Nephron progenitor cell (in vitro differentiated cells): ENCODE results near the gene ZNF135.

Source experiments
- DNase-seq: peaks from one replicate; pipeline ENCODE4 v3.0.0; 2021
- H3K27ac Mint-ChIP-seq: 2 replicates; pipeline ENCODE4 v1.8.0; 2021; ENCODE audit warnings: mild to moderate bottlenecking, moderate library complexity, mixed read lengths
- H3K27me3 Mint-ChIP-seq: 2 replicates; pipeline ENCODE4 v1.8.0; 2021; ENCODE audit warnings: mild to moderate bottlenecking, low read depth, mixed read lengths; ENCODE audit not compliant: poor library complexity
- H3K36me3 Mint-ChIP-seq: 2 replicates; pipeline ENCODE4 v1.8.0; 2021; ENCODE audit warnings: low read depth, mixed read lengths
- H3K4me1 Mint-ChIP-seq: 2 replicates; pipeline ENCODE4 v1.8.0; 2021; ENCODE audit warnings: mixed read lengths
- H3K4me3 Mint-ChIP-seq: 2 replicates; pipeline ENCODE4 v1.8.0; 2021; ENCODE audit warnings: mild to moderate bottlenecking, moderate library complexity, mixed read lengths
- H3K9me3 Mint-ChIP-seq: 2 replicates; pipeline ENCODE4 v1.8.0; 2021; ENCODE audit warnings: mild to moderate bottlenecking, moderate library complexity, mixed read lengths
- TF ChIP-seq, protein P1 (sequence below): fragments of 200-600 bp; sonication (generic); IDR thresholded peaks from 2 replicates; pipeline ENCODE4 v1.5.0; 2021; ENCODE audit warnings: antibody characterized with exemption

The ZNF135 gene

GRCh38 chr19:58091251-58091995 is 32.3 kb downstream of the ZNF135 start:
- Mint-ChIP-seq H3K4me1 (no peaks in the 10 kb centered on the region), H3K9me3 (peaks cover 86% of the 10 kb centered on the region), H3K36me3 (peaks cover 94% of the 10 kb centered on the region), H3K27me3 (no peaks in the 10 kb centered on the region), H3K27ac (no peak overlapping the region), H3K4me3 (no peak overlapping the region)
- no peak for DNase-seq
- TF ChIP-seq, protein P1, sequence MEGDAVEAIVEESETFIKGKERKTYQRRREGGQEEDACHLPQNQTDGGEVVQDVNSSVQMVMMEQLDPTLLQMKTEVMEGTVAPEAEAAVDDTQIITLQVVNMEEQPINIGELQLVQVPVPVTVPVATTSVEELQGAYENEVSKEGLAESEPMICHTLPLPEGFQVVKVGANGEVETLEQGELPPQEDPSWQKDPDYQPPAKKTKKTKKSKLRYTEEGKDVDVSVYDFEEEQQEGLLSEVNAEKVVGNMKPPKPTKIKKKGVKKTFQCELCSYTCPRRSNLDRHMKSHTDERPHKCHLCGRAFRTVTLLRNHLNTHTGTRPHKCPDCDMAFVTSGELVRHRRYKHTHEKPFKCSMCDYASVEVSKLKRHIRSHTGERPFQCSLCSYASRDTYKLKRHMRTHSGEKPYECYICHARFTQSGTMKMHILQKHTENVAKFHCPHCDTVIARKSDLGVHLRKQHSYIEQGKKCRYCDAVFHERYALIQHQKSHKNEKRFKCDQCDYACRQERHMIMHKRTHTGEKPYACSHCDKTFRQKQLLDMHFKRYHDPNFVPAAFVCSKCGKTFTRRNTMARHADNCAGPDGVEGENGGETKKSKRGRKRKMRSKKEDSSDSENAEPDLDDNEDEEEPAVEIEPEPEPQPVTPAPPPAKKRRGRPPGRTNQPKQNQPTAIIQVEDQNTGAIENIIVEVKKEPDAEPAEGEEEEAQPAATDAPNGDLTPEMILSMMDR = no peak

DNA sequence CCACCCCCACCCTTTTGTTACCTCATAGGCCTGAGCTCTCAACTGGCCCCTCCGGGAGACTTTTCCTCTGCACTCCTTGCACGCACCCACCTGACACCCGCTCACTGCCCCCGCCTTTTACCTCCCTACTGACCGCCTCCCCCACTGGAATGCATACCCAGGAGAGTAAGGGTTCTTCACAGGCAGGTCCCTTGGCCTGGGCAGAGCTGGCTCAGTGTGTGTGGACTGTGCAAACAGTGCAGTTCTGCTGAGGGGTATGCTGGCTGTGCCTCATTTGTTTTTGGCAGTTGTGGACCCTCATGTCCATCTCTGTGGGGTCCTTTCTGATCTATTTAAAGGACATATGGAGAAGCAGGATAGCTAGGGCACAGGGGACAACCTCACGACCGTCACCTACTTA is 34.0 kb downstream of the ZNF135 start:
- Mint-ChIP-seq H3K4me3 (no peak overlapping the region), H3K27ac (no peak overlapping the region), H3K9me3 (peaks cover 85% of the 10 kb centered on the region), H3K4me1 (peaks cover under 1% of the 10 kb centered on the region), H3K36me3 (peaks cover 86% of the 10 kb centered on the region), H3K27me3 (no peaks in the 10 kb centered on the region)
- no peak for DNase-seq
- TF ChIP-seq, protein P1 = no peak

DNA sequence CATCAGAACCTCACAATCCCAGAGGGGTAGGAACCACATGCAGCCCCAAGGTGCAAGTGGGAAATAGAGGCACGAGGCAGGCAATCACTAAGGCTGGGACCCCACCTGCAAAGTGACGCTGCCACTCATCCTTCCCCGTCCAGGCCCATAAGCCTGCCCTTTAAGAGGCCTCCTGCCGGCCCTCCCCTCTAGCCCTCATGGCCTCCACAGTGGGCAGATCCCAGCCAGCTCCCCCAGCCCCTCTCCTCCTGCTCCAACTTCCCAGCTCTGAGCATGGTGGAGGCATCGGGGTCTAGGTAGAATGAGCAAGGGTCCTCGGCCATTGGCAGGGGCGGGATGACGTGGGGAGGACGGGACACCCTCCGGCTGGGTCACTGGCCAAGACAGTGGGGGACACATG is 36.2 kb downstream of the ZNF135 start:
- no peak for DNase-seq
- peaks cover 4% of the 10 kb centered on the region for H3K27me3 Mint-ChIP-seq
- H3K36me3 Mint-ChIP-seq = peaks cover 74% of the 10 kb centered on the region
- no peak overlapping the region for H3K27ac Mint-ChIP-seq
- H3K9me3 Mint-ChIP-seq = peaks cover 91% of the 10 kb centered on the region
- no peak overlapping the region for H3K4me3 Mint-ChIP-seq
- TF ChIP-seq, protein P1 = no peak
- H3K4me1 Mint-ChIP-seq = peaks cover 8% of the 10 kb centered on the region

GRCh38 chr19:58096884-58097283 is 37.8 kb downstream of the ZNF135 start:
- H3K4me3 Mint-ChIP-seq = peak overlapping the region; percentile 92
- DNase-seq = no peak
- peaks cover 8% of the 10 kb centered on the region for H3K4me1 Mint-ChIP-seq
- H3K9me3 Mint-ChIP-seq = peaks cover 84% of the 10 kb centered on the region
- TF ChIP-seq, protein P1 = no peak
- peaks cover 58% of the 10 kb centered on the region for H3K36me3 Mint-ChIP-seq
- peak overlapping the region; percentile 57 for H3K27ac Mint-ChIP-seq
- H3K27me3 Mint-ChIP-seq = peaks cover 8% of the 10 kb centered on the region

- Mint-ChIP-seq H3K27ac (peak overlapping the region; percentile 57), H3K4me3 (peak overlapping the region; percentile 92), H3K4me1 (peaks cover 8% of the 10 kb centered on the region), H3K27me3 (peaks cover 8% of the 10 kb centered on the region), H3K36me3 (peaks cover 54% of the 10 kb centered on the region), H3K9me3 (peaks cover 84% of the 10 kb centered on the region)
- TF ChIP-seq, protein P1 = no peak
- no peak for DNase-seq
Observed at GRCh38 chr19:58097349-58097748, 38.3 kb downstream of the ZNF135 start.
